Hematopoietic multipotent progenitor cell treated with erythropoietin and hydrocortisone succinate and interleukin-3 and kit ligand, for 8 days (in vitro differentiated cells): ENCODE measurements around the gene SGCA.

Experiments used
- DNase-seq: peaks from one replicate; pipeline ENCODE4 v3.0.0-alpha.2; 2015

The SGCA gene

DNA sequence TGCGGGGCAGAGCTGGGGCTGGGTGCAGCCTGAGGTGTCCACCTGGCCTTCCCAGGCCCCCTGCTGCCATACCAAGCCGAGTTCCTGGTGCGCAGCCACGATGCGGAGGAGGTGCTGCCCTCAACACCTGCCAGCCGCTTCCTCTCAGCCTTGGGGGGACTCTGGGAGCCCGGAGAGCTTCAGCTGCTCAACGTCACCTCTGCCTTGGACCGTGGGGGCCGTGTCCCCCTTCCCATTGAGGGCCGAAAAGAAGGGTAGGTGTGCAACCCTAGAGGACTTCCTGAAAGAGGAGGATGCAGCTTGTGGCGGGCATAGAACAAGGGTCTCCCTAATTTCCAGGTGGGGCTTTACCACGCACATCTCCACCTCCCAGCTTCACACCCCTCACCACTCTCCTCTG, 2.5 kb downstream of the SGCA start:
- no peak for DNase-seq

GRCh38 chr17:50169121-50169764, 3.4 kb downstream of the SGCA start:
- peak; percentile 67 for DNase-seq

GRCh38 chr17:50169881-50170459, 4.2 kb downstream of the SGCA start:
- DNase-seq = no peak

- no peak for DNase-seq
Observed at GRCh38 chr17:50170662-50171370, 5.0 kb downstream of the SGCA start.

GRCh38 chr17:50171371-50172071, 5.7 kb downstream of the SGCA start:
- no peak for DNase-seq

- no peak for DNase-seq
Observed at GRCh38 chr17:50172130-50172529, 6.3 kb downstream of the SGCA start.

- DNase-seq = no peak
Observed at GRCh38 chr17:50172936-50173334, 7.1 kb downstream of the SGCA start.

GRCh38 chr17:50173335-50173941, 7.6 kb downstream of the SGCA start:
- no peak for DNase-seq

GRCh38 chr17:50174444-50174843, 8.6 kb downstream of the SGCA start:
- DNase-seq = no peak

DNA sequence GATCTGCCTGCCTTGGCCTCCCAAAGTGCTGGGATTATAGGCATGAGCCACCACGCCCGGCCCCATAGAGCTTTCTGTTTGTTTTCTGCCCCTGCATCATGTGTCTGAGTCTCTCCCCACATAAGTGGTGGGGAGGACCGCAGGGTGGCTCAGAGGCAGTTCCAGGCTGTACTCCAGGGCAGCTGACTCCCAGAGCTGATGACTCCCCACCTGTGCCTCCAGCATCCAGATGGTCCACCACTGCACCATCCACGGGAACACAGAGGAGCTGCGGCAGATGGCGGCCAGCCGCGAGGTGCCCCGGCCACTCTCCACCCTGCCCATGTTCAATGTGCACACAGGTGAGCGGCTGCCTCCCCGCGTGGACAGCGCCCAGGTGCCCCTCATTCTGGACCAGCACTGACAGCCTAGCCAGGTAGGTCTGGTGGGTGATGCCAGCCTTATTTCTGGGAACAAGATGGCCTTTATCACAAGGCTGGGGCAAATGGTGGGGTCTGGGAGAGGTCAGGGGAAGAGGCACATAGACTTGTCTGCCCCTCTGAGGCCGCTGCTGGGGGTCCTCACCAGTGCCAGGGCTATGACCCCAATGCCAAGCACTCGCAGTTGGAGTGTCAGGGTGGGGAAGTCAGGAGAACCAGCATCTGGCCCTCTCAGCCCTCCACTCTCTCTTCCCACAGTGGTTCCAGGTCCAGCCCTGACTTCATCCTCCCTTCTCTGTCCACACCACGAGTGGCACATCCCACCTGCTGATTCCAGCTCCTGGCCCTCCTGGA, 9.4 kb downstream of the SGCA start:
- DNase-seq = no peak

DNA sequence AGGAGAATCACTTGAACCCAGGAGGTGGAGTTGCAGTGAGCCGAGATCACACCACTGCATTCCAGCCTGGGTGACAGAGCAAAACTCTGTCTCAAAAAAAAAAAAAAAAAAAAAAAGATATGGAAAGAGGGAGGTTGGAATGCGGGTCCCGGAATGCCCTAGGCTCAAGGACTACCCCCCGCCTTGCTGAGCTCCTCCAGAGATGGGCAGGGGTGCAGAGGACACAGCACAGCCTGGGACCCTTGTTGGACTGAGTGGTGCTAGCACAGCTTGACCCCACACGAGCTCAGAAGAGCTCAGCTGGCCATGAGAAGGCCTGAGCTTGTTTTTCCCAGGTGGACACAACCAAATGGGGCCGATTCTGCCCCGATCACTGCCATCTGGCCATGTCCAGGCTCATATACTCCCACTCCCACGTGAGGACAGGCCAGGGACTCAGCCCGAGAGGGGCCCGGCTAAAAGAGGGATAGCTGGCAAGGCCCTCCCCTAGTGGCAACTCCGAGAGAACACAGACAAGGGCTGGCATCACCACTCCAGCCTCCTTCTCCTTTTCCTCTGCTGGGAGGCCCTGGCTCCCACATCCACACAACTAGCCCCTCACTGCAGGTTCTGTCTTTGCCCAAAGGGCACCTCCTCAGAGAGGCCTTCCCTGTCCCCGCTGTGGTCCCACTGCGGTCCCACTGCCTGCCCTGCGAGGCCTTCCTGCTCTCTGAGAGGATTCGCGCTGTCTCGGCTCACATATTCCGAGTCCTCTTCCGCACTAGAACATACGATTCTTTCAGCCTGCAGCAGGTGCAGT, 11.0 kb downstream of the SGCA start:
- no peak for DNase-seq

- no peak for DNase-seq
Observed at GRCh38 chr17:50177476-50177875, 11.7 kb downstream of the SGCA start.

GRCh38 chr17:50177983-50178834, 12.4 kb downstream of the SGCA start:
- peak; percentile 89 for DNase-seq

DNA sequence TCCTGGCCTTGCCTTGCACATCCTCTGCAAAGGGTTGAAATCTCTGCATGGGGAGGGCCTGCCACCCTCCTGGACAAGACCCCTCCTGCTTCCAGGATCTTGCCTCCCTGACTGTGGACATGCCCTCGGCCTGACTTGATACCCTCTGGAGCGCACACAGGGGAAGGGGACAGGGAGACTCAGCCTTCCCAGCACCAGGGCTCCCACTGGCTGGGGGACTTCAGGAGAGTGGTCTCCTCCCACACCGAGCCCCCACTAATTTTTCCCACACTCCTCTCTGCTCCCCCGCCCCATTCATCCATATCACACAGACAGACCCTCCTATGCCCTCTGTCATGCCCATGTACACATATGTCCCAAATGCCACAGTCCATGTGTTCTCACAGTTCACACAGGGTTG, 14.3 kb downstream of the SGCA start:
- DNase-seq = no peak

DNA sequence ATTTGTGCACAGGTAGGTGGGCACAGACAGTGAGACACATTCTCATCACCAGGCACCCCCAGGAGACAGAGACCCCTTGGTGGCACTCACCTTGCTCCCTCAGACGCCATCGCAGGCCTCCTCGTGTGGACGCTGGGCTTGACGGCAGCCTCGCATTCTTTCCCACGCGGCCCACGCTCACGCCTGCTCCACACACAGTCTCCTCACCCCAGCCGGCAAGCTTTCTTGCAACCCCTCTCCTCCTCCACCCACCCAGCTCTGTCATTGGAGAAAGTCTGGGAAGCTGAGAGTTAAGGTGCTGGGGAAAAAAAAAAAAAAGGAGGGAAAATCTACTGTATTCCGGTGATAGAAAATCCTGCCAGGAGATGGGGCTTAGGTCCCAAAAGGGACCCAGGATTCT, 14.8 kb downstream of the SGCA start:
- DNase-seq = no peak

- DNase-seq = no peak
Observed at GRCh38 chr17:50181144-50181543, 15.3 kb downstream of the SGCA start.

GRCh38 chr17:50181591-50182560, 16.1 kb downstream of the SGCA start:
- DNase-seq = no peak

DNA sequence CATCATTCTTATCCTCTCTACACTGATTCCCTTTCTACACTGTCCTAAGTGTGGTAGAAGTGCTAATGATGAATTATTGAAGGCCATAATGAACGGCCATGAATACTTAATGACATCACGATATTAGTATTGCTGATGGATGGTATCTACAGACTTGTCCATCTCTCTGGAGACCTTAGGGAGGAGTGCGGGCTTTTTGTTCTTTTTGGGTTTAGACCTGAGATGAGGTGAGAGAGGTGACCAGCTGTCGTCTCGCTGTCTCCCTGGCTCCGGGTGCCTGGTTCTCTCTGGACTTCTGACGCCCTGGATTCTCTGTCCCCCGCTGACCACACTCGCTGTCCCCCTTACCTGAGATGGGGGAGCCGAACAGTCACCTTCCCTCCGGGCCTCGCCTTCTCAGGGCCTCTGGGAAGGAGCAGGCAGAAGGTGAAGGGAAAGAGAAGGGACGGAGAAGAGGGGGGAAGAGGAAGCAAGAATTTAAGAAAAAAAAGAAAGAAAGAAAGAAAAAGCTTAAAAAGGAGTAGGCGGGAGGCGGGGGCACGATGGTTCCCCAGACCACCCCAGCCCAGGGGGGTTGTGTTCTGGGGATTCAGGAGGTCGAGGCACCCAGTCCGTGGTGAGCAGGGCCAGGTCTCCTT, 17.1 kb downstream of the SGCA start:
- no peak for DNase-seq

- no peak for DNase-seq
Observed at GRCh38 chr17:50183421-50183994, 17.7 kb downstream of the SGCA start.
